Cardiac muscle cell (in vitro differentiated cells and primary cell): Measurements from ENCODE around the gene ZNF554. TPM values are rescaled to one million over a fixed set of nuclear protein-coding genes. Genes with fewer than 3 reads are reported as not detected.
"Not testable (repeated sequence)": the region's sequence is repeated elsewhere in the genome, so short reads cannot be mapped to it uniquely, and the experiment has no call there.

Experiments
- DNase-seq, 2 donors: peaks; one replicate each; pipeline versions ENCODE4 v3.0.0 to v3.0.0-alpha.2; 2010 to 2017; ENCODE audit warnings: low read depth in 1 of 2, low spot score in 1 of 2
- H3K27ac ChIP-seq: fragments of 200-600 bp; sonication (generic); 2 replicates; pipeline ENCODE4 v1.5.1; 2016
- H3K27me3 ChIP-seq: fragments of 200-600 bp; sonication (generic); 2 replicates; pipeline ENCODE4 v1.6.0; 2016; ENCODE audit warnings: control low read depth
- H3K36me3 ChIP-seq: fragments of 200-600 bp; sonication (generic); 2 replicates; pipeline ENCODE4 v1.5.1; 2016; ENCODE audit warnings: control low read depth
- H3K4me1 ChIP-seq: fragments of 200-600 bp; sonication (generic); 2 replicates; pipeline ENCODE4 v1.8.1; 2017; ENCODE audit warnings: low read depth, mild to moderate bottlenecking, mixed run types
- H3K4me3 ChIP-seq: fragments of 200-600 bp; sonication (generic); 2 replicates; pipeline ENCODE4 v1.5.1; 2016; ENCODE audit warnings: mild to moderate bottlenecking
- H3K9me3 ChIP-seq: fragments of 200-600 bp; sonication (generic); 2 replicates; pipeline ENCODE4 v1.5.1; 2017; ENCODE audit warnings: low read depth, mild to moderate bottlenecking, control low read depth
- polyA plus RNA-seq: library from polyadenylated mRNA; unstranded; fragments of >200 nt; fragmentation: Nextera tagmentation; extraction: Ambion mirVana; gene quantifications from 2 replicates; pipeline ENCODE4 v1.2.1, GENCODE V29; 2016
- total RNA-seq: library from RNA; depleted of rRNA; stranded (reverse); fragments of >200 nt; gene quantifications from 2 replicates; pipeline ENCODE4 v1.2.3, GENCODE V29; 2016
- TF ChIP-seq, protein P1 (sequence below): IDR thresholded peaks from 2 replicates; pipeline ENCODE4 v1.5.1; 2012; ENCODE audit warnings: low read depth, mild to moderate bottlenecking, low read length

The ZNF554 gene
- total and polyA plus RNA-seq, 2 experiments from 2014 or later = 11.1 to 18.2 TPM

DNA sequence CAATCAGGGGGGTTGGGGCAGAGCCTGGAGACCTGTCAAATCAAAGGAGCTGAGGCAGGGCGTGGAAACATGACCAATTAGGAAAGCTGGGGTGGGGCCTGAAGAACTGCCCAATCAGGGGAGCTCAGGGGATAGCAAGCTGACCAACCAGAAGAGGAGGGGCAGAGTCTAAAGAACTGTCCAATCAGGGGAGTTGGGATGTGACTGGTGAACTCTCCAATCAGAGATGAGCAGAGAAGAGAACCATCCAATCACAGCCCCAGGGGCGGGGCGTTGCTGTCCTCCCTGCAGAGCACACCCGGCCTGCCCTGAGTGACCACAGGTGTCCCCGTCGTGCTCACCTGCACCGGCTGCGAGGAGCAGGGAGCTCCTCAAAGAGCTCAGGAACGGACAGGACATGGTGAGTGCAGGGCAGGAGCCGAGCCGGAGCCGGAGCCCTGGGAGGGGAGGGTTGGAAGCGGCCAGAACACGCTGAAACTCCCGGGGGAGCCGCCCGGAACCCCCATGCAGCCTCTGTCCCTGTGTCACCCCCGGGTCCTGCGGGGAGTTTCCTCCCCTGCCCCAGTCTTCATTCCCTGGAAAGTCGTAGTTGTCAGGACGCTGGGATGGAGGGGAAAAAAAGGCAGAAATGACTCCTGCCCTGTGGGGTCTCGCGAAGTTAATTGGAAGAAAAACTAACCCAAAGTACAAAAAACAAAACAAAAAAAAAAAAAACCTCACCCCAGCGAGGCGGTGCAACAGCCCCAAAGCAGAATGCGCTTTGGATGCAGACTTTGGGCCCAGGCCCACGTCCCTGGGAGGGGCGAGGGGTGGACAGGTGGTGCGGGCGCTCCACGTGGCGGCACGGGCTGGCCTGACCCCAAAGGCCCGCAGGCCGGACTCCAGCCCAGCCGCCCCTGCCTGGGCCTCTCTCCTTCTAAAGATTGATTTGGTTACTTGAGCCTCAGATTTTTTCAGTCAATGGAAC, 47.6 kb downstream of the ZNF554 start, which contains the start of gene ZNF556:
TSS of gene ZNF556 (plus strand) at position 311 of the 967 bp plus-strand sequence. CDS start at position 398, 87 bp downstream.
- TF ChIP-seq, protein P1, sequence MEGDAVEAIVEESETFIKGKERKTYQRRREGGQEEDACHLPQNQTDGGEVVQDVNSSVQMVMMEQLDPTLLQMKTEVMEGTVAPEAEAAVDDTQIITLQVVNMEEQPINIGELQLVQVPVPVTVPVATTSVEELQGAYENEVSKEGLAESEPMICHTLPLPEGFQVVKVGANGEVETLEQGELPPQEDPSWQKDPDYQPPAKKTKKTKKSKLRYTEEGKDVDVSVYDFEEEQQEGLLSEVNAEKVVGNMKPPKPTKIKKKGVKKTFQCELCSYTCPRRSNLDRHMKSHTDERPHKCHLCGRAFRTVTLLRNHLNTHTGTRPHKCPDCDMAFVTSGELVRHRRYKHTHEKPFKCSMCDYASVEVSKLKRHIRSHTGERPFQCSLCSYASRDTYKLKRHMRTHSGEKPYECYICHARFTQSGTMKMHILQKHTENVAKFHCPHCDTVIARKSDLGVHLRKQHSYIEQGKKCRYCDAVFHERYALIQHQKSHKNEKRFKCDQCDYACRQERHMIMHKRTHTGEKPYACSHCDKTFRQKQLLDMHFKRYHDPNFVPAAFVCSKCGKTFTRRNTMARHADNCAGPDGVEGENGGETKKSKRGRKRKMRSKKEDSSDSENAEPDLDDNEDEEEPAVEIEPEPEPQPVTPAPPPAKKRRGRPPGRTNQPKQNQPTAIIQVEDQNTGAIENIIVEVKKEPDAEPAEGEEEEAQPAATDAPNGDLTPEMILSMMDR = no peak
- Histone ChIP-seq H3K4me1 (no peaks in the 10 kb centered on the region), H3K27ac (no peak within 1 kb of the TSS), H3K9me3 (no peaks in the 10 kb centered on the region), H3K36me3 (no peaks in the 10 kb centered on the region), H3K4me3 (no peak within 1 kb of the TSS), H3K27me3 (no peaks in the 10 kb centered on the region)
- no peak for DNase-seq

DNA sequence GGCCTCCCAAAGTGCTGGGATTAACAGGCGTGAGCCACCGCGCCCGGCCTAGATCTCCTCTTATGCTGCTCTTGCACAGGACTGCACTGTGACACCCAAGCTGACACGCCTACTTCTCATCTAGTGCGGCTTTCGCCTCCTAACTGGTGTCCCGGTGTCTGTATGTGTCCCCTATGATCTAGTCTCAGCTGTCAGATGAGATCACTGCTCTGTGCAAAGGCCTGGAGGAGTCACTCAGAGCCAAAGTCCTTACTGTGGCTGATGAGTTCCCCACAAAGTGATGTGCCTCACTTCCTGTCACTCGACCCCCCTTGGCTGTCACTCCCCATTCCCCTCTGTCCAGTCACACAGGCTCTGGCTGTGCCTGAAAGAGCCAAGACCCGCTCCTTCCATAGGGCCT, 50.0 kb downstream of the ZNF554 start:
- H3K4me3 ChIP-seq = no peak overlapping the region
- H3K36me3 ChIP-seq = no peaks in the 10 kb centered on the region
- H3K9me3 ChIP-seq = no peaks in the 10 kb centered on the region

GRCh38 chr19:2872175-2872574, 52.5 kb downstream of the ZNF554 start:
- H3K36me3 ChIP-seq, H3K27me3 ChIP-seq, H3K27ac ChIP-seq, H3K9me3 ChIP-seq, H3K4me3 ChIP-seq, H3K4me1 ChIP-seq: not testable (repeated sequence)
- peak in 1 of 2 donors; percentile 44 for DNase-seq
- TF ChIP-seq, protein P1 = peak; percentile 32

More for the DNA sequence above, 50.0 kb downstream of the ZNF554 start:
- TF ChIP-seq, protein P1 = no peak
- DNase-seq = no peak
- H3K27ac ChIP-seq = no peak overlapping the region
- no peaks in the 10 kb centered on the region for H3K4me1 ChIP-seq
- H3K27me3 ChIP-seq = no peaks in the 10 kb centered on the region

DNA sequence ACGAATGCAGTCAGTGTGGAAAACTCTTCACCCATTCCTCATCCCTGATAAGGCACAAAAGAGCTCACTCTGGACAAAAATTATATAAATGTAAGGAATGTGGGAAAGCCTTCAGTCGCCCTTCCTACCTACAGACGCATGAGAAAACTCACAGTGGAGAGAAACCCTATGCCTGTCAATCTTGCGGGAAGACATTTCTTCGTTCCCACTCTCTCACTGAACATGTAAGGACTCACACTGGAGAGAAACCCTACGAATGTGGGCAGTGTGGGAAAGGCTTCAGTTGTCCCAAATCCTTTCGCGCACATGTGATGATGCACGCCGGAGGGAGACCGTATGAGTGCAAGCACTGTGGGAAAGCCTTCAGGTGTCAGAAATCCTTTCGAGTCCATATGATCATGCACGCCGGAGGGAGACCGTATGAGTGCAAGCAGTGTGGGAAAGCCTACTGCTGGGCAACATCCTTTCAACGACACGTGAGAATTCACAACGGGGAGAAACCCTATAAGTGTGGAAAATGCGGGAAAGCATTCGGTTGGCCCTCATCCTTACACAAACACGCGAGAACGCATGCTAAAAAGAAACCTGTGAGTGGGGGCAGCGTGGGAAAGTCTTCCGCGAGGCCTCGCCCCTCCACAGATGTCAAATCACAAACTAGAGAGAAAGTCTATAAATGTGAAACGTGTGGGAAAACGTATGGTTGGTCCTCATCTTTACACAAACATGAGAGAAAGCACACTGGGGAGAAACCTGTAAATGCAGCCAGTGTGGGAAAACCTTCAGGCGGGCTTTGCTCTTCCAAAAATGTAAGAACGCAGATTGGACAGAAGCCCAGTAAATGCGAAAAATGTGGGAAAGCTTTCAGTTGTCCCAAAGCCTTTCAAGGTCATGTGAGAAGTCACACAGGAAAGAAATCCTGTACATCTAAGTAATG, 58.0 kb downstream of the ZNF554 start:
- H3K4me3 ChIP-seq = no peak overlapping the region
- no peaks in the 10 kb centered on the region for H3K9me3 ChIP-seq
- H3K27ac ChIP-seq = no peak overlapping the region
- no peaks in the 10 kb centered on the region for H3K36me3 ChIP-seq
- no peak for DNase-seq
- TF ChIP-seq, protein P1 = no peak
- H3K27me3 ChIP-seq = no peaks in the 10 kb centered on the region
- no peaks in the 10 kb centered on the region for H3K4me1 ChIP-seq

DNA sequence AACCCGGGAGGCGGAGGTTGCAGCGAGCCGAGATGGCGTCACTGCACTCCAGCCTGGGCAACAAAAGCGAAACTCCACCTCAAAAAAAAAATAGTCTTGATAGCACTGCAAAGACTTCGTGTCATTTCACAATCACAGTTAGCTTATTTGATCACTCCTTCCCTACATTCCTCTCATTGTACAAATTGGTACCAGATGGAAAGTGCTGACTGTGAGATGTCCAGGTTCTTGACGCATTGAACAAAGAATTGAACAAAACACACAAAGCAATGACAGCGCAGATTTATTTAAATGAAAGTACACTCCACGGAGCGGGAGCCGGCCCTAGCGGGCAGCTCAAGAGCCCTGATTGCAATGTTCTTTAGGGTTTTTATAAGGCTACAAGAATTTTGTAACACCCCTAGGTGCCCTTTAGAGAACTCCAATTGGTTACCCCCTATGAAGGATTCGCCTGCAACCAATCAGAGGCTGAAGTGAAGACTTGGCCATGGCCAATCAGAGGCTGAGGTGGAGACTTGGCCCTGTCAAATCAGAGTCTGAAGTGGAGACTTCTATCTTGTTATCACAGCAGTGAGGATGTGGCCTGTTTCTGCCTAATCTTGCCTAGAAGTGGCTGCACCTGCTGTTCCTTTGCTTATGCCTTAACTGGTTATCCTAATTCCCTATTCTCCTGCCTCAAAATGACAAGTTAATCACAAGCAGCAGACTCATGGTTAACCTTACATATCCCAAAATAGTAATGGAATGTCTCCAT, 64.2 kb downstream of the ZNF554 start:
- TF ChIP-seq, protein P1 = no peak
- H3K27me3 ChIP-seq = no peaks in the 10 kb centered on the region
- no peaks in the 10 kb centered on the region for H3K36me3 ChIP-seq
- no peak for DNase-seq
- no peaks in the 10 kb centered on the region for H3K4me1 ChIP-seq
- no peak overlapping the region for H3K4me3 ChIP-seq
- no peaks in the 10 kb centered on the region for H3K9me3 ChIP-seq
- no peak overlapping the region for H3K27ac ChIP-seq
